ENCODE results near the gene SLC8A3. TPM values are rescaled to one million over a fixed set of nuclear protein-coding genes. Genes with fewer than 3 reads are reported as not detected.

Gene SLC8A3
- total and polyA plus RNA-seq, 10 of the 15 experiments (the other 5 are each of a cell fraction or from before 2014, with no cell fraction given) = 0.04 to 0.17 (median 0.13) TPM; not detected in 3

GRCh38 chr14:70108419-70108818 lies 80.3 kb downstream of the SLC8A3 start:
- Histone ChIP-seq H3K4me3 (no peak overlapping the region), H3K79me2 (ENCODE audit: control insufficient read depth, insufficient read depth, low read length) (no peaks in the 10 kb centered on the region), H3K27ac (ENCODE audit: control insufficient read depth, insufficient read depth) (no peak overlapping the region), H3K4me1 (ENCODE audit: control insufficient read depth, insufficient read depth, low read length) (no peaks in the 10 kb centered on the region), H4K20me1 (ENCODE audit: control insufficient read depth, insufficient read depth) (no peaks in the 10 kb centered on the region), H3K36me3 (ENCODE audit: control insufficient read depth in 2 of 2, insufficient read depth in 2 of 2, low read length in 1 of 2) (no peaks in the 10 kb centered on the region), H3K9me3 (replicated peaks; ENCODE audit: control insufficient read depth, insufficient read depth, low read length) (no peaks in the 10 kb centered on the region), H3K27me3 (replicated peaks in 1 of 2; ENCODE audit: control insufficient read depth in 2 of 2, insufficient read depth in 2 of 2, low read length in 1 of 2) (peaks cover 0 to 1% of the 10 kb centered on the region in 2 experiments; a peak in 3 of 4 replicates), H3K4me2 (ENCODE audit: control insufficient read depth, insufficient read depth) (no peak overlapping the region), H3K9ac (ENCODE audit: control insufficient read depth, insufficient read depth, low read length) (no peak overlapping the region), H2AFZ (ENCODE audit: control insufficient read depth, low read depth, low read length) (no peak overlapping the region)
- intact Hi-C loops (cut with micrococcal nuclease; ENCODE audit: unreplicated experiment) (no loop called here), in situ Hi-C loops (cut with MboI) (no loop called here)
- no peak for DNase-seq (ENCODE audit: low read depth, low spot score)
- POLR2A ChIA-PET = no interaction called here
- 12% methylated on average over 3 of the region's 3 CpGs for WGBS (ENCODE audit: insufficient coverage, insufficient replicate concordance, low lambda C conversion rate, missing lambda C conversion rate)
- SMC1A ChIA-PET (ENCODE audit: uncharacterized antibody, unreplicated experiment) = no interaction called here
- BruUV-seq (replicated peaks) = no TSS peak
- CTCF ChIA-PET = no interaction called here
- no peak for ATAC-seq
- RAD21 ChIA-PET (ENCODE audit: unreplicated experiment) = no interaction called here
- FAIRE-seq = no peak
- no peak for TF ChIP-seq HCFC1 (IDR thresholded peaks at IDR 0.05; ENCODE audit: low read length)
- TF ChIP-seq, protein P1, sequence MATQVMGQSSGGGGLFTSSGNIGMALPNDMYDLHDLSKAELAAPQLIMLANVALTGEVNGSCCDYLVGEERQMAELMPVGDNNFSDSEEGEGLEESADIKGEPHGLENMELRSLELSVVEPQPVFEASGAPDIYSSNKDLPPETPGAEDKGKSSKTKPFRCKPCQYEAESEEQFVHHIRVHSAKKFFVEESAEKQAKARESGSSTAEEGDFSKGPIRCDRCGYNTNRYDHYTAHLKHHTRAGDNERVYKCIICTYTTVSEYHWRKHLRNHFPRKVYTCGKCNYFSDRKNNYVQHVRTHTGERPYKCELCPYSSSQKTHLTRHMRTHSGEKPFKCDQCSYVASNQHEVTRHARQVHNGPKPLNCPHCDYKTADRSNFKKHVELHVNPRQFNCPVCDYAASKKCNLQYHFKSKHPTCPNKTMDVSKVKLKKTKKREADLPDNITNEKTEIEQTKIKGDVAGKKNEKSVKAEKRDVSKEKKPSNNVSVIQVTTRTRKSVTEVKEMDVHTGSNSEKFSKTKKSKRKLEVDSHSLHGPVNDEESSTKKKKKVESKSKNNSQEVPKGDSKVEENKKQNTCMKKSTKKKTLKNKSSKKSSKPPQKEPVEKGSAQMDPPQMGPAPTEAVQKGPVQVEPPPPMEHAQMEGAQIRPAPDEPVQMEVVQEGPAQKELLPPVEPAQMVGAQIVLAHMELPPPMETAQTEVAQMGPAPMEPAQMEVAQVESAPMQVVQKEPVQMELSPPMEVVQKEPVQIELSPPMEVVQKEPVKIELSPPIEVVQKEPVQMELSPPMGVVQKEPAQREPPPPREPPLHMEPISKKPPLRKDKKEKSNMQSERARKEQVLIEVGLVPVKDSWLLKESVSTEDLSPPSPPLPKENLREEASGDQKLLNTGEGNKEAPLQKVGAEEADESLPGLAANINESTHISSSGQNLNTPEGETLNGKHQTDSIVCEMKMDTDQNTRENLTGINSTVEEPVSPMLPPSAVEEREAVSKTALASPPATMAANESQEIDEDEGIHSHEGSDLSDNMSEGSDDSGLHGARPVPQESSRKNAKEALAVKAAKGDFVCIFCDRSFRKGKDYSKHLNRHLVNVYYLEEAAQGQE (IDR thresholded peaks at IDR 0.05; ENCODE audit: low read depth, low read length) = no peak
- TF ChIP-seq POU2F2 (IDR thresholded peaks at IDR 0.05; ENCODE audit: borderline replicate concordance, low read depth, low read length) = no peak
- no peak for TF ChIP-seq RUNX3 (IDR thresholded peaks at IDR 0.05; ENCODE audit: low read length)
- TF ChIP-seq NFXL1 (IDR thresholded peaks at IDR 0.05; ENCODE audit: borderline replicate concordance) = no peak
- no peak for TF ChIP-seq RFX5 (IDR thresholded peaks at IDR 0.05; ENCODE audit: low read depth, low read length)
- no peak for TF ChIP-seq SUZ12 (IDR thresholded peaks at IDR 0.05; ENCODE audit: unreplicated experiment)
- no peak for TF ChIP-seq POLR2AphosphoS5 (IDR thresholded peaks at IDR 0.05; ENCODE audit: low read length)
- TF ChIP-seq KLF5 (IDR thresholded peaks at IDR 0.05; ENCODE audit: partially characterized antibody) = no peak
- no peak for TF ChIP-seq PML (IDR thresholded peaks at IDR 0.05; ENCODE audit: low read length)
- no peak for TF ChIP-seq CBX3 (IDR thresholded peaks at IDR 0.05; ENCODE audit: borderline replicate concordance, low read depth)
- TF ChIP-seq, protein P2, sequence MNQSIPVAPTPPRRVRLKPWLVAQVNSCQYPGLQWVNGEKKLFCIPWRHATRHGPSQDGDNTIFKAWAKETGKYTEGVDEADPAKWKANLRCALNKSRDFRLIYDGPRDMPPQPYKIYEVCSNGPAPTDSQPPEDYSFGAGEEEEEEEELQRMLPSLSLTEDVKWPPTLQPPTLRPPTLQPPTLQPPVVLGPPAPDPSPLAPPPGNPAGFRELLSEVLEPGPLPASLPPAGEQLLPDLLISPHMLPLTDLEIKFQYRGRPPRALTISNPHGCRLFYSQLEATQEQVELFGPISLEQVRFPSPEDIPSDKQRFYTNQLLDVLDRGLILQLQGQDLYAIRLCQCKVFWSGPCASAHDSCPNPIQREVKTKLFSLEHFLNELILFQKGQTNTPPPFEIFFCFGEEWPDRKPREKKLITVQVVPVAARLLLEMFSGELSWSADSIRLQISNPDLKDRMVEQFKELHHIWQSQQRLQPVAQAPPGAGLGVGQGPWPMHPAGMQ (IDR thresholded peaks at IDR 0.05; ENCODE audit: borderline replicate concordance) = no peak
- TF ChIP-seq WRNIP1 (IDR thresholded peaks at IDR 0.05; ENCODE audit: borderline replicate concordance, low read depth, low read length) = no peak
- no peak for TF ChIP-seq RBBP5 (conservative IDR thresholded peaks at IDR 0.05)
- TF ChIP-seq, protein P3, sequence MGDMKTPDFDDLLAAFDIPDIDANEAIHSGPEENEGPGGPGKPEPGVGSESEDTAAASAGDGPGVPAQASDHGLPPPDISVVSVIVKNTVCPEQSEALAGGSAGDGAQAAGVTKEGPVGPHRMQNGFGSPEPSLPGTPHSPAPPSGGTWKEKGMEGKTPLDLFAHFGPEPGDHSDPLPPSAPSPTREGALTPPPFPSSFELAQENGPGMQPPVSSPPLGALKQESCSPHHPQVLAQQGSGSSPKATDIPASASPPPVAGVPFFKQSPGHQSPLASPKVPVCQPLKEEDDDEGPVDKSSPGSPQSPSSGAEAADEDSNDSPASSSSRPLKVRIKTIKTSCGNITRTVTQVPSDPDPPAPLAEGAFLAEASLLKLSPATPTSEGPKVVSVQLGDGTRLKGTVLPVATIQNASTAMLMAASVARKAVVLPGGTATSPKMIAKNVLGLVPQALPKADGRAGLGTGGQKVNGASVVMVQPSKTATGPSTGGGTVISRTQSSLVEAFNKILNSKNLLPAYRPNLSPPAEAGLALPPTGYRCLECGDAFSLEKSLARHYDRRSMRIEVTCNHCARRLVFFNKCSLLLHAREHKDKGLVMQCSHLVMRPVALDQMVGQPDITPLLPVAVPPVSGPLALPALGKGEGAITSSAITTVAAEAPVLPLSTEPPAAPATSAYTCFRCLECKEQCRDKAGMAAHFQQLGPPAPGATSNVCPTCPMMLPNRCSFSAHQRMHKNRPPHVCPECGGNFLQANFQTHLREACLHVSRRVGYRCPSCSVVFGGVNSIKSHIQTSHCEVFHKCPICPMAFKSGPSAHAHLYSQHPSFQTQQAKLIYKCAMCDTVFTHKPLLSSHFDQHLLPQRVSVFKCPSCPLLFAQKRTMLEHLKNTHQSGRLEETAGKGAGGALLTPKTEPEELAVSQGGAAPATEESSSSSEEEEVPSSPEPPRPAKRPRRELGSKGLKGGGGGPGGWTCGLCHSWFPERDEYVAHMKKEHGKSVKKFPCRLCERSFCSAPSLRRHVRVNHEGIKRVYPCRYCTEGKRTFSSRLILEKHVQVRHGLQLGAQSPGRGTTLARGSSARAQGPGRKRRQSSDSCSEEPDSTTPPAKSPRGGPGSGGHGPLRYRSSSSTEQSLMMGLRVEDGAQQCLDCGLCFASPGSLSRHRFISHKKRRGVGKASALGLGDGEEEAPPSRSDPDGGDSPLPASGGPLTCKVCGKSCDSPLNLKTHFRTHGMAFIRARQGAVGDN (IDR thresholded peaks at IDR 0.05) = no peak
- TF ChIP-seq YY1 (IDR thresholded peaks at IDR 0.05; ENCODE audit: low read depth, low read length) = no peak
- no peak for TF ChIP-seq MXI1 (IDR thresholded peaks at IDR 0.05; ENCODE audit: low read depth, low read length)
- TF ChIP-seq SREBF1 (IDR thresholded peaks at IDR 0.05; ENCODE audit: low read length) = no peak
